GM12865 (cell line): ENCODE measurements around the gene TF.
A peak's percentile ranks its signal among the peaks of the same experiment; 100 is the strongest.

Experiments used
- DNase-seq: peaks from one replicate; pipeline ENCODE4 v3.0.0; 2010; ENCODE audit warnings: low read depth
- H3K4me3 ChIP-seq: 2 replicates; pipeline ENCODE4 v1.5.1; 2011; ENCODE audit warnings: mild to moderate bottlenecking, low read depth, low read length, control low read depth
- TF ChIP-seq, protein P1 (sequence below): IDR thresholded peaks from 2 replicates; pipeline ENCODE4 v1.5.1; 2011; ENCODE audit warnings: low read length, control low read depth, low read depth, inconsistent platforms; ENCODE audit not compliant: insufficient read depth; ENCODE audit errors: missing control alignments

The TF gene

DNA sequence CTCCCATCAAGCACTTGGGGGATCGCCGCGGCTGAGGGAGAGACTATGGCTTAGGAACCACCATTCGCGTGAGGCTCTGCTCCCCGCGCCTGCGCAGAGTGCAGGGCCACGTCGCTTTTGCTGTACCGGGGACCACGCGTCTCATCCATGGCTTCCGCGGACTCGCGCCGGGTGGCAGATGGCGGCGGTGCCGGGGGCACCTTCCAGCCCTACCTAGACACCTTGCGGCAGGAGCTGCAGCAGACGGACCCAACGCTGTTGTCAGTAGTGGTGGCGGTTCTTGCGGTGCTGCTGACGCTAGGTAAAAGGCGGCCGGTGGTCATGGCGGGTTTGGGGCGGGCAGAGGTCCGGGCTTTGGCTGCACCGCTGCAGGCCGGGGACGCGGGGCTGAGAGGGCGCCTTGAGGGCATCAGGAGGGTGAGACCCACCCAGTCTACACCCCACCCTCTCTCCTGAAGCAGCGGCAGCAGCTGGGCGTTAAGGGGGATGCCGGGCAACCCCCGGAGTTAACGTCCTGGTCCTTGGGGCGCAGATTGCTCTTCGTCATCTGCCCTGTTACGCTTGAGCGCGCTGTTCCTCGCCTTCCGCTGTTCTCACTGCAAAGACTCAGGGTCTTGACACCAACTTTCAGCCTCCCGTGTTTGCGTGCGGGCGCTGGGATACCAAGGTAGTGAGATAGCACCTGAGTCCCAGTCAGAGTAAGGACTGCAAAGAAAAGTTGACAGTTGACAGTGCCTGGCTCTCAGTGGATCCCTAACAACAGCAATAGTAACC lies 59.7 kb downstream of the TF start, which contains the start of gene SRPRB:
Gene SRPRB (plus strand): TSS at position 114 of the 774 bp plus-strand sequence. CDS start 34 bp downstream, at position 148.
- peak; percentile 97 for DNase-seq
- peak within 1 kb of the TSS; percentile 73 for H3K4me3 ChIP-seq
- TF ChIP-seq, protein P1, sequence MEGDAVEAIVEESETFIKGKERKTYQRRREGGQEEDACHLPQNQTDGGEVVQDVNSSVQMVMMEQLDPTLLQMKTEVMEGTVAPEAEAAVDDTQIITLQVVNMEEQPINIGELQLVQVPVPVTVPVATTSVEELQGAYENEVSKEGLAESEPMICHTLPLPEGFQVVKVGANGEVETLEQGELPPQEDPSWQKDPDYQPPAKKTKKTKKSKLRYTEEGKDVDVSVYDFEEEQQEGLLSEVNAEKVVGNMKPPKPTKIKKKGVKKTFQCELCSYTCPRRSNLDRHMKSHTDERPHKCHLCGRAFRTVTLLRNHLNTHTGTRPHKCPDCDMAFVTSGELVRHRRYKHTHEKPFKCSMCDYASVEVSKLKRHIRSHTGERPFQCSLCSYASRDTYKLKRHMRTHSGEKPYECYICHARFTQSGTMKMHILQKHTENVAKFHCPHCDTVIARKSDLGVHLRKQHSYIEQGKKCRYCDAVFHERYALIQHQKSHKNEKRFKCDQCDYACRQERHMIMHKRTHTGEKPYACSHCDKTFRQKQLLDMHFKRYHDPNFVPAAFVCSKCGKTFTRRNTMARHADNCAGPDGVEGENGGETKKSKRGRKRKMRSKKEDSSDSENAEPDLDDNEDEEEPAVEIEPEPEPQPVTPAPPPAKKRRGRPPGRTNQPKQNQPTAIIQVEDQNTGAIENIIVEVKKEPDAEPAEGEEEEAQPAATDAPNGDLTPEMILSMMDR: no peak

DNA sequence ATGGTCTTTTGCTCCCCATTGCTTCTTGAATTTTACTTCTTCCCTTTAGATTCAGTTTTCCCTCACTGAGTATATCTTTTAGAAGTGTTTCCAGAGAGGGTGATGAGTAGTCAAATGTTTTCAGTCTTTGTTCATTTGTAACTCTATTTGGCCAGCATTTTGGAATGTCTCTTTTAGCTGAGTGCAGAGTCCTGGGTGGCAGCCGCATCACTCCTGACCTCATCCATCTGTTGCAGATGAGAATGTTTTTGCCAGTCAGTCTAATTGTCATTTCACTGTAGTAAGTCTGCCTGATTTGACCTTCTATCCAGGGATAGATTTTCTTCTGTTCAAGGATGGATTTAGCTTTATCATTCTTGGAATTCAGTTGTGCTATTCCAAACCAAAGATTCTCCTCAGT lies 66.7 kb downstream of the TF start:
- no peak for DNase-seq
- TF ChIP-seq, protein P1: no peak
- H3K4me3 ChIP-seq: no peak overlapping the region

GRCh38 chr3:133815386-133815785 lies 69.2 kb downstream of the TF start:
- no peak for DNase-seq
- TF ChIP-seq, protein P1: no peak
- no peak overlapping the region for H3K4me3 ChIP-seq

- no peak overlapping the region for H3K4me3 ChIP-seq
- TF ChIP-seq, protein P1: no peak
- no peak for DNase-seq
Observed at GRCh38 chr3:133820129-133820528, 73.9 kb downstream of the TF start.

DNA sequence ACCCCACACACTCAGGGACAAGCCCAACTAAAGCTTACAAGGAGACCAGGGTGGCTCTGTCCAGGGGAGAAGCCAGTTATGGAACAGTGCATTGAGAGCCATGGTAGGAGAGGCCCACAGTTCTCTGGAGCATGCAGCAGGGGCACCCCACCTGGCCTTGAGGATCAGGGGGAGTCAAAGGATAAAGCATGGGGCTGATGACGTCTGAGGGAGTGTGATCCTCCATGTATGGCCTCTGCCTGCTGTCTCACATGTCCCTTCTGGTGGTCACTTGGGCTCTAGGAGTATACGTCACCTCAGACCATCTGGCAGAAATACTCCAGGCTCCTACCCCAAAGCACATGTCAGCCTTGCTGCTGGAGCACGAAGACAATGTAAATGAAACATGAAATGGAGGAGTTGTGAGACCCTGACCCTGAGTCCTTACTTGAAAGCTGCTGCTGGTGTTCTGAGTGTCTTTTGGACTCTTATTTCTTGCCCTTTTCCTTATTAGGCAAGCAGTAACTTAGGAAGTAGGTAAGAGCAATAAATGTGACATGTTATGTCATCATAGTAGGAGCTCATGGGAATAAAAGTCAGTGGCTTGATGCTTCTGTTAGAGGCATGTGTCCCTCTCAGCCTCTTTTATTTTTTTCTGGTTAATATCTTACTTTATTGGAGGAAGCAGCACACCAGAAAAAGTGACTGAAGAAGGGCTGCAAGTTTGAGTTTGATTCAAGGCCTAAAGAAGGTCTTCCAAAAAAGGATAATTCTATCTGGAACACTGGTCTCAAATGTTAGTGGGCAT lies 74.9 kb downstream of the TF start:
- no peak for DNase-seq
- no peak overlapping the region for H3K4me3 ChIP-seq

GRCh38 chr3:133821767-133822638 lies 75.8 kb downstream of the TF start:
- no peak overlapping the region for H3K4me3 ChIP-seq
- DNase-seq: no peak
- TF ChIP-seq, protein P1: peak; percentile 10

More for the DNA sequence above, 74.9 kb downstream of the TF start:
- TF ChIP-seq, protein P1: no peak
